Liver (tissue), 9 donors: ENCODE data around the gene WFS1. TPM values are rescaled to one million over a fixed set of nuclear protein-coding genes. Genes with fewer than 3 reads are reported as not detected.

Experiments
- DNase-seq: peaks from one replicate; pipeline ENCODE4 v3.0.0-alpha.2; 2017; ENCODE audit warnings: low spot score
- H3K27ac ChIP-seq, 2 donors: one replicate each; pipeline ENCODE4 v1.7.0; 2013; ENCODE audit warnings: inconsistent platforms in 2 of 2, low read length in 2 of 2, control low read depth in 1 of 2, low read depth in 1 of 2, mild to moderate bottlenecking in 1 of 2
- H3K27me3 ChIP-seq, 4 donors: one replicate each; pipeline versions ENCODE4 v1.6.1 to v1.7.0; 2013; ENCODE audit warnings: low read length in 3 of 4, inconsistent platforms in 1 of 4, mild to moderate bottlenecking in 1 of 4, moderate library complexity in 1 of 4; ENCODE audit not compliant: control insufficient read depth in 4 of 4, insufficient read depth in 4 of 4
- H3K36me3 ChIP-seq, 4 donors: one replicate each; pipeline versions ENCODE4 v1.6.1 to v1.7.0; 2013; ENCODE audit warnings: low read length in 3 of 4, mild to moderate bottlenecking in 3 of 4, low read depth in 1 of 4, moderate library complexity in 1 of 4; ENCODE audit not compliant: control insufficient read depth in 4 of 4, insufficient read depth in 3 of 4
- H3K4me1 ChIP-seq, 4 donors: one replicate each; pipeline versions ENCODE4 v1.6.1 to v1.7.0; 2013; ENCODE audit warnings: low read length in 3 of 4, mild to moderate bottlenecking in 3 of 4, moderate library complexity in 1 of 4; ENCODE audit not compliant: control insufficient read depth in 4 of 4, insufficient read depth in 4 of 4
- H3K4me3 ChIP-seq, 3 donors: one replicate each; pipeline versions ENCODE4 v1.6.1 to v1.7.0; 2013; ENCODE audit warnings: low read length in 3 of 3, control low read depth in 1 of 3, low read depth in 1 of 3, mild to moderate bottlenecking in 1 of 3
- H3K9ac ChIP-seq, 2 donors: one replicate each; pipeline ENCODE4 v1.7.0; 2013; ENCODE audit warnings: low read length in 2 of 2, mild to moderate bottlenecking in 2 of 2, moderate library complexity in 2 of 2, control low read depth in 1 of 2, low read depth in 1 of 2
- H3K9me3 ChIP-seq, 4 donors: one replicate each; pipeline versions ENCODE4 v1.6.1 to v1.7.0; 2013; ENCODE audit warnings: low read length in 3 of 4; ENCODE audit not compliant: control insufficient read depth in 4 of 4
- ATF3 ChIP-seq: IDR thresholded peaks from 2 replicates; pipeline ENCODE4 v1.6.1; 2016; ENCODE audit warnings: antibody characterized with exemption
- EGR1 ChIP-seq, 2 donors: IDR thresholded peaks; 2 replicates each; pipeline ENCODE4 v1.6.1; 2016 to 2018; ENCODE audit warnings: antibody characterized with exemption in 2 of 2, low read depth in 2 of 2
- FOXA1 ChIP-seq: IDR thresholded peaks from 2 replicates; pipeline ENCODE4 v1.6.1; 2016; ENCODE audit warnings: antibody characterized with exemption
- FOXA2 ChIP-seq: IDR thresholded peaks from 2 replicates; pipeline ENCODE4 v1.6.1; 2016; ENCODE audit warnings: antibody characterized with exemption
- HNF4A ChIP-seq, 2 donors: conservative IDR thresholded peaks; 2 replicates each; pipeline ENCODE4 v1.6.1; 2016; ENCODE audit warnings: antibody characterized with exemption in 2 of 2, mild to moderate bottlenecking in 2 of 2
- JUND ChIP-seq, 2 donors: IDR thresholded peaks; 2 replicates each; pipeline ENCODE4 v1.6.1; 2016; ENCODE audit warnings: antibody characterized with exemption in 2 of 2
- MAX ChIP-seq: IDR thresholded peaks from 2 replicates; pipeline ENCODE4 v1.6.1; 2016; ENCODE audit warnings: antibody characterized with exemption
- NR2F2 ChIP-seq: IDR thresholded peaks from 2 replicates; pipeline ENCODE4 v1.6.1; 2016; ENCODE audit warnings: antibody characterized with exemption
- RAD21 ChIP-seq, 2 donors: IDR thresholded peaks; 2 replicates each; pipeline ENCODE4 v1.6.1; 2016; ENCODE audit warnings: antibody characterized with exemption in 2 of 2, mild to moderate bottlenecking in 2 of 2
- REST ChIP-seq: IDR thresholded peaks from 2 replicates; pipeline ENCODE4 v1.6.1; 2016; ENCODE audit warnings: antibody characterized with exemption, mild to moderate bottlenecking
- RXRA ChIP-seq, 2 donors: IDR thresholded peaks; 2 replicates each; pipeline ENCODE4 v1.6.1; 2017 to 2018; ENCODE audit warnings: antibody characterized with exemption in 2 of 2, mild to moderate bottlenecking in 1 of 2
- SP1 ChIP-seq: IDR thresholded peaks from 2 replicates; pipeline ENCODE4 v1.6.1; 2018; ENCODE audit warnings: antibody characterized with exemption, mild to moderate bottlenecking
- TAF1 ChIP-seq: conservative IDR thresholded peaks from 2 replicates; pipeline ENCODE4 v1.6.1; 2016; ENCODE audit warnings: antibody characterized with exemption, mild to moderate bottlenecking
- YY1 ChIP-seq: IDR thresholded peaks from 2 replicates; pipeline ENCODE4 v1.6.1; 2016; ENCODE audit warnings: antibody characterized with exemption, mild to moderate bottlenecking
- WGBS: extraction: QIAGEN DNeasy Blood & Tissue Kit; methylation state at CpG from one replicate; pipeline ENCODE4 v1.1.7; 2013; 5-methylcytosine and 5-hydroxymethylcytosine counted together
- polyA plus RNA-seq, 2 donors: library from polyadenylated mRNA; stranded (reverse) in 1 of 2; unstranded in 1 of 2; fragments of 200-250 nt in 1 of 2; fragments of >200 nt in 1 of 2; fragmentation: Nextera tagmentation in 1 of 2; extraction: Ambion mirVana in 1 of 2; gene quantifications; one replicate each; pipeline versions ENCODE4 v1.2.1 to v1.2.3, GENCODE V29; 2013 to 2015
- total RNA-seq, 2 donors: library from RNA; depleted of rRNA; stranded (reverse); fragments of >200 nt; gene quantifications; one replicate each; pipeline ENCODE4 v1.2.3, GENCODE V29; 2014
- TF ChIP-seq, protein P1 (sequence below): fragments of 150-350 bp; IDR thresholded peaks from 2 replicates; pipeline ENCODE4 v1.5.1; 2017; ENCODE audit warnings: improper control_type of control experiment, low read depth, low read length; ENCODE audit not compliant: missing input control
- TF ChIP-seq, protein P2 (sequence below): IDR thresholded peaks from 2 replicates; pipeline ENCODE4 v1.6.1; 2016; ENCODE audit warnings: antibody characterized with exemption
- donor health status: healthy.
- donor health status: healthy.
- donor health status: healthy.
- donor health status: healthy.
- donor health status: healthy.

WFS1 gene
- total and polyA plus RNA-seq, 4 donors, result 6.0 to 23.9 (median 13.0) TPM

GRCh38 chr4:6334203-6334887, 64.7 kb downstream of the WFS1 start:
- H3K27ac ChIP-seq, result no peak overlapping the region
- no peak overlapping the region for H3K4me3 ChIP-seq
- peaks cover 0 to 2% (median 0%) of the 10 kb centered on the region in 4 donors for H3K9me3 ChIP-seq
- no peaks in the 10 kb centered on the region for H3K27me3 ChIP-seq
- no peak overlapping the region for H3K9ac ChIP-seq
- 68% methylated on average over 5 of the region's 5 CpGs for WGBS
- no peak for DNase-seq
- no peak for TF ChIP-seq REST
- TF ChIP-seq FOXA2, result no peak
- TF ChIP-seq RXRA (IDR thresholded peaks at IDR 0.05), result no peak
- TF ChIP-seq JUND (IDR thresholded peaks at IDR 0.05), result no peak
- TF ChIP-seq, protein P1, sequence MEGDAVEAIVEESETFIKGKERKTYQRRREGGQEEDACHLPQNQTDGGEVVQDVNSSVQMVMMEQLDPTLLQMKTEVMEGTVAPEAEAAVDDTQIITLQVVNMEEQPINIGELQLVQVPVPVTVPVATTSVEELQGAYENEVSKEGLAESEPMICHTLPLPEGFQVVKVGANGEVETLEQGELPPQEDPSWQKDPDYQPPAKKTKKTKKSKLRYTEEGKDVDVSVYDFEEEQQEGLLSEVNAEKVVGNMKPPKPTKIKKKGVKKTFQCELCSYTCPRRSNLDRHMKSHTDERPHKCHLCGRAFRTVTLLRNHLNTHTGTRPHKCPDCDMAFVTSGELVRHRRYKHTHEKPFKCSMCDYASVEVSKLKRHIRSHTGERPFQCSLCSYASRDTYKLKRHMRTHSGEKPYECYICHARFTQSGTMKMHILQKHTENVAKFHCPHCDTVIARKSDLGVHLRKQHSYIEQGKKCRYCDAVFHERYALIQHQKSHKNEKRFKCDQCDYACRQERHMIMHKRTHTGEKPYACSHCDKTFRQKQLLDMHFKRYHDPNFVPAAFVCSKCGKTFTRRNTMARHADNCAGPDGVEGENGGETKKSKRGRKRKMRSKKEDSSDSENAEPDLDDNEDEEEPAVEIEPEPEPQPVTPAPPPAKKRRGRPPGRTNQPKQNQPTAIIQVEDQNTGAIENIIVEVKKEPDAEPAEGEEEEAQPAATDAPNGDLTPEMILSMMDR, result no peak
- no peak for TF ChIP-seq ATF3
- no peak for TF ChIP-seq SP1
- TF ChIP-seq FOXA1, result no peak
- no peak for TF ChIP-seq MAX
- TF ChIP-seq, protein P2, sequence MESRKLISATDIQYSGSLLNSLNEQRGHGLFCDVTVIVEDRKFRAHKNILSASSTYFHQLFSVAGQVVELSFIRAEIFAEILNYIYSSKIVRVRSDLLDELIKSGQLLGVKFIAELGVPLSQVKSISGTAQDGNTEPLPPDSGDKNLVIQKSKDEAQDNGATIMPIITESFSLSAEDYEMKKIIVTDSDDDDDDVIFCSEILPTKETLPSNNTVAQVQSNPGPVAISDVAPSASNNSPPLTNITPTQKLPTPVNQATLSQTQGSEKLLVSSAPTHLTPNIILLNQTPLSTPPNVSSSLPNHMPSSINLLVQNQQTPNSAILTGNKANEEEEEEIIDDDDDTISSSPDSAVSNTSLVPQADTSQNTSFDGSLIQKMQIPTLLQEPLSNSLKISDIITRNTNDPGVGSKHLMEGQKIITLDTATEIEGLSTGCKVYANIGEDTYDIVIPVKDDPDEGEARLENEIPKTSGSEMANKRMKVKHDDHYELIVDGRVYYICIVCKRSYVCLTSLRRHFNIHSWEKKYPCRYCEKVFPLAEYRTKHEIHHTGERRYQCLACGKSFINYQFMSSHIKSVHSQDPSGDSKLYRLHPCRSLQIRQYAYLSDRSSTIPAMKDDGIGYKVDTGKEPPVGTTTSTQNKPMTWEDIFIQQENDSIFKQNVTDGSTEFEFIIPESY, result no peak
- no peak for TF ChIP-seq NR2F2
- TF ChIP-seq TAF1, result no peak
- TF ChIP-seq YY1, result no peak
- no peaks in the 10 kb centered on the region for H3K36me3 ChIP-seq
- H3K4me1 ChIP-seq, result peaks cover 0 to 4% (median 0%) of the 10 kb centered on the region in 4 donors

- no peak for DNase-seq
- H3K27ac ChIP-seq, result no peak overlapping the region
- no peaks in the 10 kb centered on the region for H3K27me3 ChIP-seq
- no peak overlapping the region for H3K4me3 ChIP-seq
- peaks cover 0 to 4% (median 0%) of the 10 kb centered on the region in 4 donors for H3K4me1 ChIP-seq
- H3K9me3 ChIP-seq, result peaks cover 0 to 2% (median 0%) of the 10 kb centered on the region in 4 donors
- H3K9ac ChIP-seq, result no peak overlapping the region
- H3K36me3 ChIP-seq, result no peaks in the 10 kb centered on the region
- 65% methylated on average over 12 of the region's 12 CpGs for WGBS
- TF ChIP-seq YY1 (no peak), TAF1 (no peak), EGR1 (IDR thresholded peaks at IDR 0.05; ENCODE audit: low read depth in 2 of 2) (no peak), SP1 (no peak), ATF3 (no peak), MAX (no peak), RAD21 (IDR thresholded peaks at IDR 0.05) (no peak), RXRA (IDR thresholded peaks at IDR 0.05) (no peak), NR2F2 (no peak), HNF4A (conservative IDR thresholded peaks at IDR 0.05) (no peak), JUND (IDR thresholded peaks at IDR 0.05) (no peak)
- TF ChIP-seq, protein P1, result no peak
- TF ChIP-seq, protein P2, result no peak
Measured at GRCh38 chr4:6335040-6335590, 65.5 kb downstream of the WFS1 start.
